ENCODE measurements around the gene PRKAR1B.

PRKAR1B gene

GRCh38 chr7:545470-545869 lies 181.6 kb downstream of the PRKAR1B start:
- Histone ChIP-seq H3K27me3 (replicated peaks; ENCODE audit: control insufficient read depth, insufficient read depth, low read length) (no peaks in the 10 kb centered on the region), H3K9ac (ENCODE audit: low read length) (no peak overlapping the region), H3K4me3 (ENCODE audit: low read length) (no peak overlapping the region), H3K36me3 (ENCODE audit: control insufficient read depth, insufficient read depth, low read length, severe bottlenecking) (no peaks in the 10 kb centered on the region), H3K9me3 (ENCODE audit: control insufficient read depth, low read length) (no peaks in the 10 kb centered on the region), H3K4me1 (ENCODE audit: control insufficient read depth, insufficient read depth, low read length) (peaks cover 25% of the 10 kb centered on the region)
- no peak for DNase-seq (ENCODE audit: low read depth)

- peaks cover 25% of the 10 kb centered on the region for H3K4me1 ChIP-seq (ENCODE audit: control insufficient read depth, insufficient read depth, low read length)
- no peaks in the 10 kb centered on the region for H3K36me3 ChIP-seq (ENCODE audit: control insufficient read depth, insufficient read depth, low read length, severe bottlenecking)
- H3K4me3 ChIP-seq (ENCODE audit: low read length) = no peak overlapping the region
- no peaks in the 10 kb centered on the region for H3K9me3 ChIP-seq (ENCODE audit: control insufficient read depth, low read length)
- DNase-seq (ENCODE audit: low read depth) = no peak
- no peaks in the 10 kb centered on the region for H3K27me3 ChIP-seq (replicated peaks; ENCODE audit: control insufficient read depth, insufficient read depth, low read length)
- H3K9ac ChIP-seq (ENCODE audit: low read length) = no peak overlapping the region
Observed at GRCh38 chr7:544338-545221, 182.5 kb downstream of the PRKAR1B start.

- no peak for DNase-seq (ENCODE audit: low read depth)
- Histone ChIP-seq H3K4me1 (ENCODE audit: control insufficient read depth, insufficient read depth, low read length) (peaks cover 26% of the 10 kb centered on the region), H3K27me3 (replicated peaks; ENCODE audit: control insufficient read depth, insufficient read depth, low read length) (no peaks in the 10 kb centered on the region), H3K9me3 (ENCODE audit: control insufficient read depth, low read length) (no peaks in the 10 kb centered on the region), H3K4me3 (ENCODE audit: low read length) (no peak overlapping the region), H3K9ac (ENCODE audit: low read length) (no peak overlapping the region), H3K36me3 (ENCODE audit: control insufficient read depth, insufficient read depth, low read length, severe bottlenecking) (no peaks in the 10 kb centered on the region)
Observed at GRCh38 chr7:543501-544337, 183.4 kb downstream of the PRKAR1B start.

GRCh38 chr7:542713-543500 lies 184.2 kb downstream of the PRKAR1B start:
- no peaks in the 10 kb centered on the region for H3K27me3 ChIP-seq (replicated peaks; ENCODE audit: control insufficient read depth, insufficient read depth, low read length)
- no peaks in the 10 kb centered on the region for H3K9me3 ChIP-seq (ENCODE audit: control insufficient read depth, low read length)
- peak overlapping the region; percentile 44 for H3K4me3 ChIP-seq (ENCODE audit: low read length)
- peak overlapping the region; percentile 54 for H3K9ac ChIP-seq (ENCODE audit: low read length)
- peak; percentile 91 for DNase-seq (ENCODE audit: low read depth)
- H3K4me1 ChIP-seq (ENCODE audit: control insufficient read depth, insufficient read depth, low read length) = peaks cover 33% of the 10 kb centered on the region
- no peaks in the 10 kb centered on the region for H3K36me3 ChIP-seq (ENCODE audit: control insufficient read depth, insufficient read depth, low read length, severe bottlenecking)

GRCh38 chr7:542131-542712 lies 184.9 kb downstream of the PRKAR1B start:
- DNase-seq (ENCODE audit: low read depth) = no peak
- Histone ChIP-seq H3K9me3 (ENCODE audit: control insufficient read depth, low read length) (no peaks in the 10 kb centered on the region), H3K4me3 (ENCODE audit: low read length) (peak overlapping the region; percentile 44), H3K9ac (ENCODE audit: low read length) (no peak overlapping the region), H3K4me1 (ENCODE audit: control insufficient read depth, insufficient read depth, low read length) (peaks cover 34% of the 10 kb centered on the region), H3K27me3 (replicated peaks; ENCODE audit: control insufficient read depth, insufficient read depth, low read length) (no peaks in the 10 kb centered on the region), H3K36me3 (ENCODE audit: control insufficient read depth, insufficient read depth, low read length, severe bottlenecking) (no peaks in the 10 kb centered on the region)

GRCh38 chr7:541661-542060 lies 185.4 kb downstream of the PRKAR1B start:
- H3K9me3 ChIP-seq (ENCODE audit: control insufficient read depth, low read length) = no peaks in the 10 kb centered on the region
- H3K27me3 ChIP-seq (replicated peaks; ENCODE audit: control insufficient read depth, insufficient read depth, low read length) = no peaks in the 10 kb centered on the region
- DNase-seq (ENCODE audit: low read depth) = no peak
- H3K4me1 ChIP-seq (ENCODE audit: control insufficient read depth, insufficient read depth, low read length) = peaks cover 29% of the 10 kb centered on the region
- no peak overlapping the region for H3K4me3 ChIP-seq (ENCODE audit: low read length)
- H3K36me3 ChIP-seq (ENCODE audit: control insufficient read depth, insufficient read depth, low read length, severe bottlenecking) = no peaks in the 10 kb centered on the region
- H3K9ac ChIP-seq (ENCODE audit: low read length) = no peak overlapping the region

GRCh38 chr7:540997-541396 lies 186.1 kb downstream of the PRKAR1B start:
- H3K4me1 ChIP-seq (ENCODE audit: control insufficient read depth, insufficient read depth, low read length) = peaks cover 29% of the 10 kb centered on the region
- no peak overlapping the region for H3K4me3 ChIP-seq (ENCODE audit: low read length)
- H3K9ac ChIP-seq (ENCODE audit: low read length) = no peak overlapping the region
- no peaks in the 10 kb centered on the region for H3K27me3 ChIP-seq (replicated peaks; ENCODE audit: control insufficient read depth, insufficient read depth, low read length)
- no peaks in the 10 kb centered on the region for H3K36me3 ChIP-seq (ENCODE audit: control insufficient read depth, insufficient read depth, low read length, severe bottlenecking)
- H3K9me3 ChIP-seq (ENCODE audit: control insufficient read depth, low read length) = no peaks in the 10 kb centered on the region
- no peak for DNase-seq (ENCODE audit: low read depth)

- H3K4me3 ChIP-seq (ENCODE audit: low read length) = no peak overlapping the region
- no peak overlapping the region for H3K9ac ChIP-seq (ENCODE audit: low read length)
- peaks cover 29% of the 10 kb centered on the region for H3K4me1 ChIP-seq (ENCODE audit: control insufficient read depth, insufficient read depth, low read length)
- DNase-seq (ENCODE audit: low read depth) = no peak
- H3K9me3 ChIP-seq (ENCODE audit: control insufficient read depth, low read length) = no peaks in the 10 kb centered on the region
- no peaks in the 10 kb centered on the region for H3K27me3 ChIP-seq (replicated peaks; ENCODE audit: control insufficient read depth, insufficient read depth, low read length)
- no peaks in the 10 kb centered on the region for H3K36me3 ChIP-seq (ENCODE audit: control insufficient read depth, insufficient read depth, low read length, severe bottlenecking)
Observed at GRCh38 chr7:540579-540978, 186.5 kb downstream of the PRKAR1B start.

GRCh38 chr7:539731-540411 lies 187.2 kb downstream of the PRKAR1B start:
- H3K36me3 ChIP-seq (ENCODE audit: control insufficient read depth, insufficient read depth, low read length, severe bottlenecking) = no peaks in the 10 kb centered on the region

More at GRCh38 chr7:539731-540411, 187.2 kb downstream of the PRKAR1B start:
- Histone ChIP-seq H3K9ac (ENCODE audit: low read length) (no peak overlapping the region), H3K9me3 (ENCODE audit: control insufficient read depth, low read length) (no peaks in the 10 kb centered on the region), H3K4me3 (ENCODE audit: low read length) (no peak overlapping the region), H3K4me1 (ENCODE audit: control insufficient read depth, insufficient read depth, low read length) (peaks cover 29% of the 10 kb centered on the region), H3K27me3 (replicated peaks; ENCODE audit: control insufficient read depth, insufficient read depth, low read length) (no peaks in the 10 kb centered on the region)
- DNase-seq (ENCODE audit: low read depth) = peak; percentile 37

Measured in adipocyte (in vitro differentiated cells).